Ovary (tissue), 9 donors: ENCODE data around the gene CYP2S1. TPM values are rescaled to one million over a fixed set of nuclear protein-coding genes. Genes with fewer than 3 reads are reported as not detected.

Source experiments
- DNase-seq, 5 donors: peaks; one replicate each; pipeline ENCODE4 v3.0.0-alpha.2; 2019 to 2020
- H3K27ac ChIP-seq, 2 donors: fragments of 200-600 bp; one replicate each; pipeline versions ENCODE4 v1.5.1 to v1.8.0; 2019 to 2022
- H3K27me3 ChIP-seq: fragments of 200-600 bp; one replicate; pipeline ENCODE4 v1.8.0; 2022
- H3K36me3 ChIP-seq: fragments of 200-600 bp; sonication (generic); one replicate; pipeline ENCODE4 v1.5.1; 2019
- H3K4me1 ChIP-seq: one replicate; pipeline ENCODE4 v1.8.1; 2013; ENCODE audit warnings: mild to moderate bottlenecking, moderate library complexity; ENCODE audit not compliant: insufficient read depth
- H3K4me3 ChIP-seq: fragments of 200-600 bp; sonication (generic); one replicate; pipeline ENCODE4 v1.5.1; 2017
- H3K9me3 ChIP-seq, 2 donors: fragments of 200-600 bp in 1 of 2; sonication (generic) in 1 of 2; one replicate each; pipeline versions ENCODE4 v1.5.1 to v1.8.1; 2013 to 2019; ENCODE audit warnings: mild to moderate bottlenecking in 1 of 2, moderate library complexity in 1 of 2
- CTCF ChIP-seq, 3 donors: fragments of 450-650 bp in 2 of 3; fragments of 200-600 bp in 1 of 3; IDR thresholded peaks; one replicate each; pipeline versions ENCODE4 v1.5.1 to v1.8.0; 2016 to 2022; ENCODE audit warnings: antibody characterized with exemption in 3 of 3, mild to moderate bottlenecking in 1 of 3
- EP300 ChIP-seq: sonication (generic); formaldehyde crosslinking; IDR thresholded peaks from one replicate; pipeline ENCODE4 v1.6.1; 2017; ENCODE audit warnings: antibody characterized with exemption
- POLR2A ChIP-seq: fragments of 450-650 bp; IDR thresholded peaks from one replicate; pipeline ENCODE4 v1.6.1; 2017; ENCODE audit warnings: antibody characterized with exemption, mild to moderate bottlenecking, moderate library complexity
- WGBS, 3 donors: extraction: QIAGEN DNeasy Blood & Tissue Kit in 1 of 3; methylation state at CpG; one replicate each; pipeline versions ENCODE4 v1.1.5 to v1.1.7; 2013 to 2017; 5-methylcytosine and 5-hydroxymethylcytosine counted together
- intact Hi-C, 4 donors: fragments of 100-400 bp; cut with DNase I; formaldehyde crosslinking; loops; one replicate each; pipeline versions ENCODE4 v1.11.0 to v1.15.1; 2022 to 2023
- polyA plus RNA-seq, 2 donors: library from polyadenylated mRNA; stranded (reverse); fragments of 200-250 nt in 1 of 2; fragments of 350-450 nt in 1 of 2; fragmentation: Illumina TruSeq in 1 of 2; extraction: RNeasy Lipid Tissue Mini Kit (QIAGEN cat#74804) in 1 of 2; gene quantifications; one replicate each; pipeline ENCODE4 v1.2.3, GENCODE V29; 2013 to 2014
- total RNA-seq, 7 donors: library from RNA; depleted of rRNA in 2 of 7; stranded (reverse); fragments of >200 nt in 2 of 7; fragmentation: NEBNext Ultra II Directional in 3 of 7; extraction: Animal tissue kit (Norgen Biotek cat#: 25700) in 3 of 7; gene quantifications; one replicate each; pipeline versions ENCODE4 v1.1.0 to v1.2.4, GENCODE V29; 2016 to 2023
- donor health status: DM: no; HTN: no; CAD: no; lungs with moderate emphysema.
- donor health status: DM: no; HTN: no; CAD: no.
- donor health status: Bipolar disorder and iron deficiency.
- donor health status: DM: yes; HTN: yes; CAD: no.
- donor health status: DM: no; HTN: no; CAD: no.
- donor health status: DM: yes; HTN: yes; CAD: no.

Gene CYP2S1
- total and polyA plus RNA-seq, 9 donors = 0.15 to 6.9 (median 1.1) TPM

- Histone ChIP-seq H3K9me3 (peaks cover 0 to 2% of the 10 kb centered on the region in 2 donors), H3K27me3 (no peaks in the 10 kb centered on the region), H3K27ac (no peak overlapping the region), H3K36me3 (no peaks in the 10 kb centered on the region), H3K4me3 (no peak overlapping the region), H3K4me1 (no peaks in the 10 kb centered on the region)
- no peak for DNase-seq
- 81 to 90% (median 87%) methylated on average over 7 of the region's 7 CpGs for WGBS, 3 donors
- TF ChIP-seq CTCF (IDR thresholded peaks at IDR 0.05) (no peak), EP300 (no peak)
- intact Hi-C loops = no loop called here
Observed at GRCh38 chr19:41154060-41154459, 39.0 kb upstream of the CYP2S1 start.

- H3K36me3 ChIP-seq = no peaks in the 10 kb centered on the region
- intact Hi-C loops = no loop called here
- no peaks in the 10 kb centered on the region for H3K27me3 ChIP-seq
- peaks cover 0 to 2% of the 10 kb centered on the region in 2 donors for H3K9me3 ChIP-seq
- H3K27ac ChIP-seq = no peak overlapping the region
- no peaks in the 10 kb centered on the region for H3K4me1 ChIP-seq
- TF ChIP-seq POLR2A (no peak), EP300 (no peak)
- WGBS, 3 donors = 75 to 81% (median 75%) methylated on average over 2 of the region's 2 CpGs
- no peak for DNase-seq
- no peak overlapping the region for H3K4me3 ChIP-seq
Observed at GRCh38 chr19:41156207-41156606, 36.8 kb upstream of the CYP2S1 start.

GRCh38 chr19:41159881-41160280, 33.1 kb upstream of the CYP2S1 start:
- intact Hi-C loops = no loop called here
- no peak for TF ChIP-seq EP300
- TF ChIP-seq POLR2A = no peak
- no peak for TF ChIP-seq CTCF (IDR thresholded peaks at IDR 0.05)
- 64 to 75% (median 68%) methylated on average over 2 of the region's 2 CpGs for WGBS, 3 donors
- Histone ChIP-seq H3K36me3 (no peaks in the 10 kb centered on the region), H3K27ac (no peak overlapping the region), H3K4me3 (no peak overlapping the region), H3K4me1 (no peaks in the 10 kb centered on the region), H3K27me3 (no peaks in the 10 kb centered on the region), H3K9me3 (peaks cover 0 to 2% of the 10 kb centered on the region in 2 donors)
- no peak for DNase-seq

- H3K27me3 ChIP-seq = no peaks in the 10 kb centered on the region
Observed at GRCh38 chr19:41161903-41162302, 31.1 kb upstream of the CYP2S1 start.

More at GRCh38 chr19:41161903-41162302, 31.1 kb upstream of the CYP2S1 start:
- no peak for TF ChIP-seq CTCF (IDR thresholded peaks at IDR 0.05)
- TF ChIP-seq POLR2A = no peak
- TF ChIP-seq EP300 = no peak
- Histone ChIP-seq H3K4me1 (no peaks in the 10 kb centered on the region), H3K9me3 (no peaks in the 10 kb centered on the region), H3K27ac (no peak overlapping the region), H3K4me3 (no peak overlapping the region), H3K36me3 (no peaks in the 10 kb centered on the region)
- DNase-seq = no peak
- 90 to 95% (median 91%) methylated on average over 5 of the region's 5 CpGs for WGBS, 3 donors
- intact Hi-C loops = no loop called here
